HEK293 (cell line): ENCODE results near the gene GRAMD1B.

Experiments used
- CTCF ChIA-PET: fragments of 350-600 bp; formaldehyde crosslinking; extraction: SDS; loops from one replicate; lab custom pipeline; 2021; ENCODE audit warnings: antibody characterized with exemption; lab: Yijun Ruan, JAX
- POLR2A ChIA-PET: fragments of 300-600 bp; formaldehyde crosslinking; extraction: SDS; loops from one replicate; lab custom pipeline; 2020; ENCODE audit warnings: antibody characterized with exemption, inconsistent platforms; lab: Yijun Ruan, JAX
- H3K27ac ChIP-seq: fragments of 200-500 bp; sonication (Bioruptor generic); 2 replicates; pipeline ENCODE4 v1.5.1; 2014; ENCODE audit warnings: low read depth, low read length, control low read depth, inconsistent platforms; ENCODE audit errors: extremely low read depth
- H3K36me3 ChIP-seq, 2 experiments: fragments of 200-500 bp in 1 of 2; sonication (Bioruptor generic) in 1 of 2; 1 replicate in 1 of 2; 2 replicates in 1 of 2; pipeline ENCODE4 v1.5.1; 2014 to 2017; ENCODE audit warnings: inconsistent platforms in 2 of 2, low read length in 2 of 2; ENCODE audit not compliant: control insufficient read depth in 2 of 2, insufficient read depth in 1 of 2
- H3K4me1 ChIP-seq: fragments of 200-500 bp; sonication (Bioruptor generic); 2 replicates; pipeline ENCODE4 v1.5.1; 2014; ENCODE audit warnings: mild to moderate bottlenecking, low read length, inconsistent platforms; ENCODE audit not compliant: control insufficient read depth, insufficient read depth
- H3K4me3 ChIP-seq: 2 replicates; pipeline ENCODE4 v1.5.1; 2011; ENCODE audit warnings: low read depth, mild to moderate bottlenecking, control low read depth, low read length, moderate library complexity
- H3K9me3 ChIP-seq: fragments of 200-500 bp; sonication (Bioruptor generic); 2 replicates; pipeline ENCODE4 v1.5.1; 2014; ENCODE audit warnings: low read depth, low read length, inconsistent platforms; ENCODE audit not compliant: control insufficient read depth, insufficient read depth
- FEZF1 ChIP-seq: fragments of 450-650 bp; formaldehyde crosslinking; IDR thresholded peaks from 2 replicates; pipeline ENCODE4 v1.5.1; 2016; ENCODE audit warnings: missing biosample characterization, missing genetic modification characterization
- GFI1B ChIP-seq: fragments of 450-650 bp; formaldehyde crosslinking; IDR thresholded peaks from 2 replicates; pipeline ENCODE4 v1.5.1; 2016; ENCODE audit warnings: missing biosample characterization, missing genetic modification characterization
- GLIS2 ChIP-seq: fragments of 450-650 bp; formaldehyde crosslinking; IDR thresholded peaks from 2 replicates; pipeline ENCODE4 v1.5.1; 2016; ENCODE audit warnings: missing biosample characterization, missing genetic modification characterization
- KLF9 ChIP-seq: fragments of 450-650 bp; formaldehyde crosslinking; IDR thresholded peaks from 2 replicates; pipeline ENCODE4 v1.5.1; 2016; ENCODE audit warnings: missing biosample characterization, missing genetic modification characterization, low read depth
- MEIS1 ChIP-seq: sonication (generic); formaldehyde crosslinking; IDR thresholded peaks from 2 replicates; pipeline ENCODE4 v1.8.1; 2022; ENCODE audit warnings: missing genetic modification reagents, mild to moderate bottlenecking, borderline replicate concordance
- PRDM1 ChIP-seq: fragments of 450-650 bp; formaldehyde crosslinking; IDR thresholded peaks from 2 replicates; pipeline ENCODE4; 2016; ENCODE audit warnings: missing biosample characterization, missing genetic modification characterization
- SETDB1 ChIP-seq: IDR thresholded peaks from one replicate; pipeline ENCODE4 v1.6.1; 2017; ENCODE audit warnings: mild to moderate bottlenecking, low read length, moderate library complexity, mixed read lengths; ENCODE audit not compliant: insufficient read length
- SP2 ChIP-seq: fragments of 450-650 bp; formaldehyde crosslinking; IDR thresholded peaks from 2 replicates; pipeline ENCODE4 v1.5.1; 2016; ENCODE audit warnings: missing biosample characterization, missing genetic modification characterization
- TRIM28 ChIP-seq: IDR thresholded peaks from 2 replicates; pipeline ENCODE4 v1.6.1; 2011; ENCODE audit warnings: low read length, control low read depth, borderline replicate concordance
- ZBTB6 ChIP-seq: fragments of 450-650 bp; formaldehyde crosslinking; IDR thresholded peaks from 2 replicates; pipeline ENCODE4 v1.5.1; 2017; ENCODE audit warnings: missing biosample characterization, missing genetic modification characterization
- ZIC2 ChIP-seq: fragments of 450-650 bp; formaldehyde crosslinking; IDR thresholded peaks from 2 replicates; pipeline ENCODE4 v1.5.1; 2016; ENCODE audit warnings: missing biosample characterization, missing genetic modification characterization
- ZNF138 ChIP-seq: fragments of 450-650 bp; formaldehyde crosslinking; IDR thresholded peaks from 2 replicates; pipeline ENCODE4 v1.5.1; 2016; ENCODE audit warnings: missing biosample characterization, missing genetic modification characterization, borderline replicate concordance
- ZNF155 ChIP-seq: fragments of 450-650 bp; formaldehyde crosslinking; IDR thresholded peaks from 2 replicates; pipeline ENCODE4 v1.5.1; 2016; ENCODE audit warnings: missing biosample characterization, missing genetic modification characterization
- ZNF280C ChIP-seq: fragments of 450-650 bp; formaldehyde crosslinking; IDR thresholded peaks from 2 replicates; pipeline ENCODE4 v1.5.1; 2016; ENCODE audit warnings: missing biosample characterization, missing genetic modification characterization
- ZNF48 ChIP-seq: fragments of 450-650 bp; formaldehyde crosslinking; IDR thresholded peaks from 2 replicates; pipeline ENCODE4 v1.5.1; 2016; ENCODE audit warnings: missing biosample characterization, missing genetic modification characterization
- ZNF521 ChIP-seq: fragments of 450-650 bp; formaldehyde crosslinking; IDR thresholded peaks from 2 replicates; pipeline ENCODE4 v1.5.1; 2017; ENCODE audit warnings: missing biosample characterization, mild to moderate bottlenecking, missing genetic modification characterization
- ZNF571 ChIP-seq: fragments of 450-650 bp; formaldehyde crosslinking; IDR thresholded peaks from 2 replicates; pipeline ENCODE4 v1.5.0; 2017; ENCODE audit warnings: missing biosample characterization, missing genetic modification characterization
- ZNF600 ChIP-seq: fragments of 450-650 bp; formaldehyde crosslinking; IDR thresholded peaks from 2 replicates; pipeline ENCODE4 v1.5.1; 2016; ENCODE audit warnings: missing biosample characterization, missing genetic modification characterization
- ZNF623 ChIP-seq: fragments of 450-650 bp; formaldehyde crosslinking; IDR thresholded peaks from 2 replicates; pipeline ENCODE4 v1.5.1; 2016; ENCODE audit warnings: missing biosample characterization, missing genetic modification characterization
- ZNF692 ChIP-seq: fragments of 450-650 bp; formaldehyde crosslinking; IDR thresholded peaks from 2 replicates; pipeline ENCODE4 v1.5.1; 2016; ENCODE audit warnings: missing biosample characterization, missing genetic modification characterization
- ZNF707 ChIP-seq: fragments of 450-650 bp; formaldehyde crosslinking; IDR thresholded peaks from 2 replicates; pipeline ENCODE4 v1.5.1; 2016; ENCODE audit warnings: missing biosample characterization, missing genetic modification characterization
- ZNF777 ChIP-seq: fragments of 450-650 bp; formaldehyde crosslinking; IDR thresholded peaks from 2 replicates; pipeline ENCODE4 v1.5.1; 2017; ENCODE audit warnings: missing biosample characterization, missing genetic modification characterization, borderline replicate concordance
- ZSCAN23 ChIP-seq: fragments of 450-650 bp; formaldehyde crosslinking; IDR thresholded peaks from 2 replicates; pipeline ENCODE4 v1.5.1; 2016; ENCODE audit warnings: missing biosample characterization, missing genetic modification characterization
- TF ChIP-seq, protein P1 (sequence below): fragments of 450-650 bp; formaldehyde crosslinking; IDR thresholded peaks from 2 replicates; pipeline ENCODE4 v1.5.1; 2016; ENCODE audit warnings: missing biosample characterization, missing genetic modification characterization

Gene GRAMD1B

DNA sequence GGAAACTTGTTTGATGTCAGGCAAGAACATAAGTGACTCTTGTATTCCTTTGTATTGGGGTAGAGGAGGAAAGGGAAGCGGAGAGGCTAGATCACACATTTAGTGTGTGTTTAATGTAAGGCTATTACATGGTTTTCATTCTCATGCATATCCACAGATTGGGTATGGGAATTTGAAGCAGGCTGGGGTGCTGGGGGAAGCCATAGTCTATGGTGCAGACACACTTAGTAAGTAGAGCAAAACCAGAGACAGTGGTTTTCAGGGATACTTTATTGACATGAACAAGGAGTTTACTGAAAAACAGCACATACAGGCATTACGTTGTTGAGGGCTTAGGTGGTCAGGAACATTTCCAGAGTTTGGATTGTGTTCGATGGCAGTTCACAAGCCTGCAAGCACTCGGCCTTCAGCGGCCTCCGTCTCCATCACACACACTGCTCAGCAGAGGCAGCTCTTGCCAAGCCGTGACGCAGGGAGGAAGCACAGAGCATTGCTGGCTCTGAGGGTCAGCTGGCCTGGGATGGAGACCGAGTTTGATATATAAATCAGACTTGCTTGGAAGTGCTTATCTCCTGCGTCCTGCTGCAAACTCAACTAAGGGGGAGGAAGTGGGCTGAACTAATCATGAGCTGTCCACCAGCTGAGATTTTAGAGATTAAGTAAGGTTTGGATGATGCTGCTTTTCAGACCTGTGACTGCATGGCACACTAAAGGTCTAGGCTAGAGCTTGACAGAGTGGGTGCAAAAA, 199.0 kb downstream of the GRAMD1B start:
- no peak overlapping the region for H3K27ac ChIP-seq
- H3K4me3 ChIP-seq, result no peak overlapping the region
- peaks cover 0 to 10% of the 10 kb centered on the region in 2 experiments; a peak in 1 of 3 replicates for H3K36me3 ChIP-seq
- no peak for TF ChIP-seq SP2 (tag by site-specific recombination)
- no peak for TF ChIP-seq ZNF138 (tag by site-specific recombination)
- TF ChIP-seq ZNF777, result no peak
- no peak for TF ChIP-seq ZBTB6
- TF ChIP-seq, all 188 proteins: peak for 0
- CTCF ChIA-PET, result interaction anchor here (0.6 to 1.8 kb wide), 3 partner anchors 23 to 78 kb away, joined by 4 to 5 read pairs (median 4); no protein-coding TSS in a partner anchor
- POLR2A ChIA-PET, result no interaction called here
- H3K9me3 ChIP-seq, result no peaks in the 10 kb centered on the region
- H3K4me1 ChIP-seq, result no peaks in the 10 kb centered on the region

DNA sequence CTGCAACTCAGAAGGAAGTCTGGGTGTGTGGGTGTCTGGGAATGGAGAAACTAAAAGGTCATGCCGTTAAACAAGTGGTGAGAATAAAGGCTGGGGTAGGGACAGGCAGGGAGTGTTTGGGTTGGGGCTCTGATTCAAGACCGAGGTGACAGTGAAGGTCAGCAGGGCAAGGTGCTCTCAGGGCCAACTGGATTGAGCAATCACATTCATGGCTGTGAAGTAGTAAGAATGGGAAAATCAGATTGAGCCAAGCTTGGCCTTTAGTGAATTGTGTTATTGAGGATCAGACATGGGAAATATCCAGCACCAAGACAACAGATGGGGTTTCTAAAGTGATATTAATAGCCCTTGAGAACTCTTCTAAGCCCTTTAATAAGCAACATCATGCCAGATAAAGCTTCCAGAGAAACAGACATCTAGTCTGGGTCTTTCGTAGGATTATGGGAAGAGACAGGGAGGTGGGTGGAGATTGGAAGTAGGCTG, 200.1 kb downstream of the GRAMD1B start:
- POLR2A ChIA-PET, result no interaction called here
- Histone ChIP-seq H3K4me3 (no peak overlapping the region), H3K27ac (no peak overlapping the region), H3K9me3 (no peaks in the 10 kb centered on the region), H3K4me1 (no peaks in the 10 kb centered on the region), H3K36me3 (peaks cover 0 to 8% of the 10 kb centered on the region in 2 experiments; a peak in 1 of 3 replicates)
- TF ChIP-seq ZNF155 (tag by site-specific recombination) (no peak), ZNF623 (tag by site-specific recombination) (no peak), ZNF280C (tag by site-specific recombination) (no peak), ZNF692 (tag by site-specific recombination) (no peak), ZNF571 (tag by site-specific recombination) (no peak), ZNF48 (tag by site-specific recombination) (no peak), GLIS2 (tag by site-specific recombination) (no peak), PRDM1 (tag by site-specific recombination) (no peak), KLF9 (no peak), SETDB1 (no peak), GFI1B (no peak), ZSCAN23 (tag by site-specific recombination) (no peak), ZNF600 (tag by site-specific recombination) (no peak), FEZF1 (no peak), ZNF521 (tag by site-specific recombination) (no peak), ZIC2 (tag by site-specific recombination) (no peak), ZNF707 (tag by site-specific recombination) (no peak), MEIS1 (CRISPR knock-in tag) (no peak), TRIM28 (no peak)
- TF ChIP-seq, protein P1, sequence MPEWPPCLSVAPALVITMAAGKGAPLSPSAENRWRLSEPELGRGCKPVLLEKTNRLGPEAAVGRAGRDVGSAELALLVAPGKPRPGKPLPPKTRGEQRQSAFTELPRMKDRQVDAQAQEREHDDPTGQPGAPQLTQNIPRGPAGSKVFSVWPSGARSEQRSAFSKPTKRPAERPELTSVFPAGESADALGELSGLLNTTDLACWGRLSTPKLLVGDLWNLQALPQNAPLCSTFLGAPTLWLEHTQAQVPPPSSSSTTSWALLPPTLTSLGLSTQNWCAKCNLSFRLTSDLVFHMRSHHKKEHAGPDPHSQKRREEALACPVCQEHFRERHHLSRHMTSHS, result no peak
- CTCF ChIA-PET, result interaction anchor here (0.8 to 1.4 kb wide), 2 partner anchors 12 to 50 kb away, joined by 3 to 6 read pairs; no protein-coding TSS in a partner anchor
